ENCODE results near the gene TBC1D22A. TPM values are rescaled to one million over a fixed set of nuclear protein-coding genes. Genes with fewer than 3 reads are reported as not detected.

The TBC1D22A gene
- total and polyA plus RNA-seq, 9 of the 15 experiments (the other 6 are each of a cell fraction or from before 2014, with no cell fraction given): 0.20 to 11.5 (median 5.2) TPM

GRCh38 chr22:47009304-47010101, 247.1 kb downstream of the TBC1D22A start (continued):
- TF ChIP-seq MEIS2 (IDR thresholded peaks at IDR 0.05; ENCODE audit: partially characterized antibody) (peak; percentile 17), ZBTB7A (IDR thresholded peaks at IDR 0.05; ENCODE audit: borderline replicate concordance, control insufficient read depth, low read depth, low read length) (no peak), HBP1 (CRISPR knock-in tag; IDR thresholded peaks at IDR 0.05) (no peak), FOXA1 (IDR thresholded peaks at IDR 0.05; ENCODE audit: borderline replicate concordance) (no peak), POLR2AphosphoS2 (IDR thresholded peaks at IDR 0.05; ENCODE audit: low read length) (no peak), UBTF (IDR thresholded peaks at IDR 0.05; ENCODE audit: borderline replicate concordance in 1 of 2, low read depth in 2 of 2, low read length in 2 of 2) (no peak), RFX1 (IDR thresholded peaks at IDR 0.05) (no peak), EP300 (IDR thresholded peaks at IDR 0.05; ENCODE audit: low read length) (no peak), ZNF3 (CRISPR knock-in tag; IDR thresholded peaks at IDR 0.05) (no peak), LARP7 (IDR thresholded peaks at IDR 0.05) (0 out of 2 replicates have a peak, but pooled peaks have one; percentile 42), E2F4 (CRISPR knock-in tag; IDR thresholded peaks at IDR 0.05; ENCODE audit: low read depth) (no peak), CSDE1 (IDR thresholded peaks at IDR 0.05) (no peak), VEZF1 (CRISPR knock-in tag; IDR thresholded peaks at IDR 0.05) (no peak), HNRNPK (IDR thresholded peaks at IDR 0.05; ENCODE audit: low read depth, low read length, poor library complexity, severe bottlenecking) (no peak), HDGF (IDR thresholded peaks at IDR 0.05) (peak; percentile 61; the same call in 1 of the 2 replicates), ZNF551 (CRISPR knock-in tag; IDR thresholded peaks at IDR 0.05) (no peak)
- TF ChIP-seq, protein P1, sequence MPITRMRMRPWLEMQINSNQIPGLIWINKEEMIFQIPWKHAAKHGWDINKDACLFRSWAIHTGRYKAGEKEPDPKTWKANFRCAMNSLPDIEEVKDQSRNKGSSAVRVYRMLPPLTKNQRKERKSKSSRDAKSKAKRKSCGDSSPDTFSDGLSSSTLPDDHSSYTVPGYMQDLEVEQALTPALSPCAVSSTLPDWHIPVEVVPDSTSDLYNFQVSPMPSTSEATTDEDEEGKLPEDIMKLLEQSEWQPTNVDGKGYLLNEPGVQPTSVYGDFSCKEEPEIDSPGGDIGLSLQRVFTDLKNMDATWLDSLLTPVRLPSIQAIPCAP (CRISPR knock-in tag; IDR thresholded peaks at IDR 0.05; ENCODE audit: borderline replicate concordance): no peak
- TF ChIP-seq, protein P2, sequence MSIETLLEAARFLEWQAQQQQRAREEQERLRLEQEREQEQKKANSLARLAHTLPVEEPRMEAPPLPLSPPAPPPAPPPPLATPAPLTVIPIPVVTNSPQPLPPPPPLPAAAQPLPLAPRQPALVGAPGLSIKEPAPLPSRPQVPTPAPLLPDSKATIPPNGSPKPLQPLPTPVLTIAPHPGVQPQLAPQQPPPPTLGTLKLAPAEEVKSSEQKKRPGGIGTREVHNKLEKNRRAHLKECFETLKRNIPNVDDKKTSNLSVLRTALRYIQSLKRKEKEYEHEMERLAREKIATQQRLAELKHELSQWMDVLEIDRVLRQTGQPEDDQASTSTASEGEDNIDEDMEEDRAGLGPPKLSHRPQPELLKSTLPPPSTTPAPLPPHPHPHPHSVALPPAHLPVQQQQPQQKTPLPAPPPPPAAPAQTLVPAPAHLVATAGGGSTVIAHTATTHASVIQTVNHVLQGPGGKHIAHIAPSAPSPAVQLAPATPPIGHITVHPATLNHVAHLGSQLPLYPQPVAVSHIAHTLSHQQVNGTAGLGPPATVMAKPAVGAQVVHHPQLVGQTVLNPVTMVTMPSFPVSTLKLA (conservative IDR thresholded peaks at IDR 0.05): no peak

Data from K562 (cell line).